NCI-H2081 treated with DMSO at 0.1 percent for 48 hours (cell line): ENCODE measurements around the gene HSPB9.
"Not testable (repeated sequence)": the region's sequence is repeated elsewhere in the genome, so short reads cannot be mapped to it uniquely, and the experiment has no call there.

ENCODE experiments used
- DNase-seq: peaks from one replicate; lab custom pipeline; 2025; lab: John Stamatoyannopoulos, UW

Gene HSPB9

DNA sequence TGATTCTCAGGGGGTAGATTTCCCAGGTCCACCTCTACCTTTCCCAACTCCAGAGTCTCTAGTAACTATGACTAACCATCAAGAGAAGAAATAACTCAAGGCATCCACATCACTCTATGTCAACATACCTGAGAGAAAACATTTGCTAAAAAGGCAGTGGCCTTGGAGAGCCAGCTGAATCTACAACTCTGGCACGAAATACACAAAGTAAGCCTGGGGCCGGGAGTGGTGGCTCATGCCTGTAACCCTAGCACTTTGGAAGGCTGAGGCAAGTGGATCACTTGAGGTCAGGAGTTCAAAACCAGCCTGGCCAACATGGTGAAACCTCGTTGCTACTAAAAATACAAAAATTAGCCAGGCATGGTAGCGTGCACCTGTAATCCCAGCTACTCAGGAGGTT is 20.5 kb downstream of the HSPB9 start:
- DNase-seq = not testable (repeated sequence)

DNA sequence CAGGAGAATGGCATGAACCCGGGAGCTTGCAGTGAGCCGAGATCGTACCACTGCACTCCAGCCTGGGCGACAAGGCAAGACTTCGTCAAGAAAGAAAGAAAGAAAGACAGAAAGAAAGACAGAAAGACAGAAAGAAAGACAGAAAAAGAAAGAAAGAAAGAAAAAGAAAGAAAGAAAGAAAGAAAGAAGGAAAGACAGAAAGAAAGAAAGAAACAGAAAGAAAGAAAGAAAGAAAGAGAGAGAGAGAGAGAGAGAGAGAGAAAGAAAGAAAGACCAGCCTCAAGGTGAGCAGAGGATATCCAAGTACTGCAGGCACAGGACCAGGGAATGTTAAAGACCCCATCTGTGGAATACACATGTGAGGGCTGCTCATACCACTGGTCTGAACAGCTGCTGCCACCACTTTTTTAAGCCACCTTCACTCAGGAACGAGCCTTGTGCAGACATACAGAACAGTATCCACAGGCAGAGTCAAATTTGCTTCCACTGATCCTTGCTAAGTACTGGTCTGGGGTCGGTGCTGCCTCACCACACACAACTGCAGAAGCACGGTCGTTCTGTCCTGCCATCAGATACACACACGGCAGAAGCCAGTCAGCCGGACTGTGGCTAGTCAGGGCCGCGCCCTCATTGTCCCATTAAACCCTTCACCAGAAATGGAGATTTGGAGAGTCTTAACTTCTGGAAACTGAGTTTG is 24.5 kb downstream of the HSPB9 start:
- DNase-seq = no peak

DNA sequence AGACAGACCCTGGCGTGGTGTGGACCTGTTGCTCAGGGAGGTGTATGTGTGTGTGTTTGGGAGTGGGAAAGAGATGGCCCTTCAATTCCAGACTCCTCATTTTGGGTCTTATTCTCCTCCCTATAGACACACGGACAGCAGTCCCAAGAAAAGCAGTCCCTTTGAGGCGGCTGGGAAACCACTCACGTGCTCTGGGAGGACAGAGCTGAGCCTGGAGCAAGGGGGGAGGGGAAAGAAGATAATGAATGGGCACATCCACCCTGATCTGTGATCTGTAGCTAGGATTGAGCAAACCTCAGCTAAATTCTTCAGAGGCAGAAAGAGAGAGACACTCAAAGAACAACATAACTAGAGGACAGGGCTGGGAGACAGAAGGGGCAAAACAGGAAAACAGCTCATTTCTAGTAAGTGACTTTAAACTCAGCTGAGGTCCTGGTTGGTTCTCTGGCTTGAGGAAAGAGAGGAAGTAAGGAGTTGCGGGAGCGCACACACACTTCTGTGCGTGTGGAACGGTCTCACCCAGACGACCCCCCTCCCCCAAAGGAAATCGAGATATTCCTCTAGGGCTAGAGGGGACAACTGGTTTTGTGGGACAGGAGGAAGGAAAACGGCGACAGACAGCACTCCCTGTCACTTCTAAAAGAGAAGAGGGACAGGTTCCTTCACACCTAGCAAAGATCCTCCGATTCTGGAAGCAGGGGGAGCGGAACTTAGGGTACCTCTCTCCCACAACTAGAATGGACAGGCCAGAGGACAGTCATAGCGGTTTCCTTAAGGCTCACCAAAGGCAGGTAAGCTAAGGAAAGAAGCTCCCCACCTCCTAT is 31.5 kb downstream of the HSPB9 start:
- DNase-seq = no peak

DNA sequence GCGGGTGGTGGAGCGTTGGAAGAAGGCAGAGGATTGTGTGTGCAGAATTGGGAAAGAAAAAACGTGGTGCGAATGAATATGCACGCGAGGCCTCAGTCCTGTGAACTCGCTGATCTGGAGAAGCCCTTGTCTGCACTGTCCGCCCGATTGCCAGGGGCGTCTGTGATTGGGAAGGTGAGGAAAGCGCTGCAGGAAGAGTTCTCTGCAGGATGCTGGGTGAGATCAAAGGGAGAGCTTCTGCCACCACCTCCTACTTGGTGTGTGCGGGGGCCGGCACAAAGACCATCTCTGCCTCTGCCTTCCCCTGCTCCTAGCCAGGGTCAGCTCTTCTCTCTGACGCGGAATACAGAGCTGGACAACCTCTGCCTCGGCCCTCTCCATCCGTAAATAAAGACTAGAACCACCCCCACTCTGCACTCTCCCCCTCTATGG is 33.0 kb downstream of the HSPB9 start:
- no peak for DNase-seq

DNA sequence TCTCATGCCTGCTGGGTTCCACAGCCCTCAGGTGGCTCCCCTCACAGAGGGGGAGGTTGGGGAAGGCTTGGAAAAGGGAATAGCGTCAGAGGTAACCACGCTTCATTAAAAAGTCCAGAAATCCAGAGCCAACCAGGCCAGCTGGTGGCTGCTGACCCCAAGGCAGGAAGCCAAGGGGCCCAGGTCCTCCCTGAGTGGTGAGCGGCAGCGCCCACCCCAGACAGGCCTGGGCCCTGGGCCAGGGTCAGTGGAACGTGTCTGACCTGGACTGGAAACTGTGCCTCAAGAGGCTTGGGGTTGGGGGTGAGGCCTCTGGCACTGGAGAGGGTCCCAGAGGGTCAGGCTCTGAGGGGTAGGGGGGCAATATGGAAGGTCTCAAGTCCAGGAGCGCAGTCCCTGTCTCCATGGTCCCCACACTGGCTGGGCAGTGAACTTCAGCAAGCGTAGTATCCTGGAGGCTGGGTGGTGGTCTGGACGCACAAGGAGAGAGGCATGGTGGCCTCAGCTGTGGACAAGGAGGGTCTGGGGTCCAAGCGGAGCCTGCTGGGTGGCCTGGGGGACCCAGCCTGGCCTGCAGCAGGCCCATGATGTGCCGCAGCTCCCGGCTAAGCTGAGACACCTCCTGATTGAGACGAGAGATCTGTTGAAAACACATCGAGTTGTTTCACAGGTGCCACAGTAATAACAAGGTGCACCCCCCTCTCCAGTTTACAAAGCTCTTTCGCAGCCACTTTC is 37.4 kb downstream of the HSPB9 start:
- DNase-seq = no peak

DNA sequence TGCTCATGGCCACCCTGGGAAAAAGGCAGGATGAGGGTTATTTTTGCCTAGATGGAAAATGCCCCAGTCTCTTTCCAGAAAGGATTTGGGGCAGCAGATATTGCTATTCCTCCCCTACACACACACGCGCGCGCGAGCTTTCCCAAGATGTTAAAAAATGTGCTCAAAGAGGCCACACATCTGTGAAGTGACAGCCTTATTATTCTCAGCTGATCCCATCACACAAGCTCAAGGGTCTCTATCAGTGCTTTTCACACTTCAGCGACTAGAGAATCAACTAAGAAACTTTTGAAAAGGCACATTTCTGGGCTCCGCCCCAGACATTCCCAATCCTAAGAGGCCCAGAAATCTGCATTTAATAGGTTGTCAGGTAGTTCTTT is 37.9 kb downstream of the HSPB9 start:
- DNase-seq = no peak

DNA sequence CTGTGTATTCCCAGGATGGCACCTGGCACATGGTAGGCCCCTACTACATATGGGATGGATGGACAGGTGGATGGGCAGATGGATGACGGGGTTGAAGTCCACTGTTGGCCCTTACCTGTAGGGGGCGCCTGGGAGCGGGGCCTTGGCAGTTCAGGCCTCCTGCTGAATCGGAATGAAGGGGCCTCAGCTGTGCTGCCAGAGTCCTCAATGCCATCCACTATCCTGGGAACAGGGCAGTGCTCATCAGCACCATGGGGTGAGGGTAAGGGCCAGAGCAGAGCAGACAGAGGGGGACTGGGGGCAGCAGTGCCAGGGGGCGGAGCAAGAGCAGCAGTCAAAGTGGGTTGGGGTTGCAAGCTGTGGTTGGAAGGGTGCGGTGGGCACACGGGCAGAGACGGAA is 40.5 kb downstream of the HSPB9 start:
- no peak for DNase-seq

DNA sequence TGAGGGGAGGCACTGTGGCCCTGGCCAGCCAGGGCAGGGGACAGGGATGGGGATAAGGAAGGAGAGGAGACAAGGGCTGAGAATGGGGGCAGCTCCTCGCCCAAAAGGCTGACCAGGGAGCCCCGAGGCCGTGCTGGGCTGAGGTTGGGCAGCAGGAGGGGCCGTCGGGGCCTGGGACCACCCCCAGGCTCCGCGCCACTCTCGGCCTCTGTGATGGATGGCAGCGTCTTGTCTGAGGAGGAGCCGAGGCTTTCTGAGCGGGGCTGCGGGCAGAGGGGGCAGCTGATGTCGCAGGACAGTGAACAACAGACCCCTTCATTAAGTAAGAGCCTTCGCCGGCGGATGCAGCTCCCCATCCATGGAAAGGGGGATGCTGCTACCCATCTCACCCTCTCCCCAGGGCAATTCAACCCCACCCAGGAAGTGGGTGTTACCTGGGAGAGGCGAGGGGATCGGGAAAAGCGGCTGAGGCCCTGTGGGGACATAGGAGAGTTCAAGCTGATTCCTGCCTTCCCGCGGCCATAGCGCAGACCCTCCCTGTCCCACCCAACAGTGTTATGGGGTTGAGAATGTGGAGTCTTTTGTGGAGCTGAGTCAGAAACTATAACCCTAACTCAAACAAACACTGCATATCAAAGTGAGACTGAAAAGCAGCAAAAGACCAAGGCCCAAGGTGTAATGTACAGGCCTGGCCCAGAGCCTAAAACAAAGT is 41.2 kb downstream of the HSPB9 start:
- no peak for DNase-seq

DNA sequence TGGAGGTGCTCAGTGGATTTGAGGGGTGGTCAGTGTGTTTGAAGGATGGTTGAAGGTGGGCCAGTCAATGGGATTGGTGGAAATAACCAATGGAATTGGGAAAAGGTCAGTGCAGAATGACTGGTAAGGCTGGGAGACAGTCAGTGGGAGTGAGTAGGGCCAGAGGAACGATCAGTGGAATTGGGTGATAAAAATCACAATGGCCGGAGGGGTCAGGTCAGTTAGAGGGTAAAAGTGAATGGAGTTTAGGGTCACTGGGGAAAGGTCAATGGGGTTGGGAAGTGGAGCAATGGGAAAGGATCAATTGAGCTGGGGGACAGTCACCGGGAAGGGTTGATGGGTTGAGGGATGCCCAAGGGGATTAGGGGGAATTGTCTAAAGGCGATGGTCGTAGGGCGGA is 43.1 kb downstream of the HSPB9 start:
- DNase-seq = no peak

DNA sequence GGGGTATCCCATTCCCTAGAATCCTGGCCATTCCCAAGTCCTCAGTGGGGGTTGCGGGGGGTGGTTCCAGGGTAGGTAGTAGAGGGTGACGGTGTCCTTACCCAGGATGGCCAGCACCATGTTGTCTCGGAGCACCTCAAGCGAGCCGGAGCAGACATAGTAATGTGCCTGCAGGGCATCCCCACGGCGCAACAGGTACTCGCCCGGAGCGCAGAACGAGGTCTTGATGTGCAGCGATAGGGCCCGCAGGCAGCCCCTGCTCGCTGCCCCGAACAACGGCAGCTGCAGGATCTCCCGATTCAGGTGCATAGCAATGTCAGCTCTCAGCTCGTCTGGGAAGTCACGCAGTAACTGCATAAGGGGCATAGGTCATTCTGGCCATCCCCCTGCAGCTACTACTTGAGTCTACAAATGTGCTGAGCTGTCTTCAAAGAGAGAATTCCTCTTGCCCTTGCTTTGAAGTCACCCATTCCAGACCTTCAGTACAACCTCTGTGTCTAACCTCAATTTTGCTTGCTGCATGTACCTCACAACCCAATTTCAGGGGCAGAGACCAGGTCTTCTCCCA is 43.7 kb downstream of the HSPB9 start:
- DNase-seq = no peak

DNA sequence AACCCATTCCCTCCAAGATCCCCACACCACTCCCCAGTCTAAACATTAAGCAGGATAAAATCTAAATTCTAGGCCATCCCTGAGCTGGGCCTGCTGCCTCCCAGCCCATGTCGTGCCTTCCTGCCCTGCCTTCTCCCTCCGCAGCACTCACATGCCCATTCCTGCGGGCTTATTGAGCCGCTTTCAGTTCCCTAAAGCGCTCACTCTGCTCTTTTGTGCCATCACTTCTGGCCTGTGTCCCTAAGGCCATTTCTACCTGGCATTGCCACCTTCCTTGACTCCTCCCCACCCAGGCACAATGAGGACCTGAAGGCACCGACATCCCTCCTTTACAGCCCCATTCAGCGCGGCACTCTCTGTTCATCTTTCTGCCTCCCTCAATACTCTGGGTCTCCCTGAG is 45.2 kb downstream of the HSPB9 start:
- DNase-seq = no peak

DNA sequence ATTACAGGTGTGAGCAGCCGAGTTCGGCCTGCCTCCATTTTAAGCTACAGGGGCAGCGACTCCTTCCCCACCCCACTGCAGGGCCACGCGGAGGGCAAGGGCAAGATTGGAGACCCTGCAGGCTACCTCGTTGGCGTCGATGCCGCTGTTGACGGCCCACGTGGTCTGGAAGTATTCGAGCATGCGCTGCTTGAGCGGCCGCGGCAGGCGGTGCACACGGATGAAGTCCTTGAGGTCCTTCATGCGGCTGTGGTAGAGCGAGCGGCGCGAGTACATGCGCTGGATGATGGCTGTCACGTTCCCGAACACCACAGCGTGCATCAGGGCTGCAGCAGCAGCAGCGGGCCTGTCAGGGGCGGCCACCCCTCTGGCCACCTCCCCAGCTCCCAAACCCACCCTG is 46.7 kb downstream of the HSPB9 start:
- DNase-seq = no peak

DNA sequence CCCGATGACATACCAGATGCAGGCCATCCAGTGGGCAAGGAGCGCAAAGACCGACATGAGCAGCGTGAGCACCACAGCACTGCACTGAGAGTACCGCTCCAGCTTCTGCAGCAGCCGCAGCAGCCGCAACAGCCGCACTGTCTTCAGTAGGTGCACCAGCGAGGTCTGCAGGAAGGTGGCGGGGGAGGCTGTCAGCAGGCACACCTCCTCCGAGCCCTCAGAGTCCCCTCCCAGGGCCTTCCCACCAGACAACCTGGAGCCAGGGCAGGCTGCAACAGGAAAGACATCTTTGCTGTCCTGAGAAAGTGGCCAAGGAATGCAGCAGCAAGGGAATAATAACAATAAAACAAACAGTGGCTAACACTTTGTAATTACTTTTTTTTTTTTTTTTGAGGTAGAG is 49.2 kb downstream of the HSPB9 start:
- no peak for DNase-seq
